SK-N-SH treated with all-trans-retinoic acid at 6 μM for 48 hours (cell line): Measurements from ENCODE around the gene PSMA6.
"Not testable (repeated sequence)": the region's sequence is repeated elsewhere in the genome, so short reads cannot be mapped to it uniquely, and the experiment has no call there.

ENCODE experiments used
- ATAC-seq: fragments of 200-7000 bp; cut with Tn5 transposase; 3 replicates; pipeline ENCODE4 v1.9.1; 2020; ENCODE audit warnings: mild to moderate bottlenecking, moderate library complexity
- ARNTL ChIP-seq: fragments of 450-650 bp; formaldehyde crosslinking; IDR thresholded peaks from 2 replicates; pipeline ENCODE4 v1.5.0; 2020; ENCODE audit warnings: low read depth, mild to moderate bottlenecking, moderate library complexity, borderline replicate concordance
- BACH2 ChIP-seq: fragments of 250-450 bp; sonication (Bioruptor Pico); IDR thresholded peaks from 2 replicates; pipeline ENCODE4 v1.9.0; 2021; ENCODE audit warnings: mild to moderate bottlenecking, borderline replicate concordance
- CSDC2 ChIP-seq: fragments of 250-450 bp; sonication (Bioruptor Pico); IDR thresholded peaks from 2 replicates; pipeline ENCODE4 v1.5.0; 2020; ENCODE audit warnings: mild to moderate bottlenecking, moderate library complexity
- ESRRG ChIP-seq: fragments of 250-450 bp; sonication (Bioruptor Pico); IDR thresholded peaks from 2 replicates; pipeline ENCODE4 v1.6.1; 2021; ENCODE audit warnings: mild to moderate bottlenecking
- ISL1 ChIP-seq: fragments of 250-450 bp; sonication (Bioruptor Pico); IDR thresholded peaks from 2 replicates; pipeline ENCODE4 v2.1.2; 2022; ENCODE audit warnings: mild to moderate bottlenecking, moderate library complexity
- OSR1 ChIP-seq: fragments of 250-450 bp; sonication (Bioruptor Pico); IDR thresholded peaks from 2 replicates; pipeline ENCODE4 v1.8.0; 2022; ENCODE audit warnings: moderate library complexity, mild to moderate bottlenecking, inconsistent platforms
- POU6F1 ChIP-seq: fragments of 250-450 bp; sonication (Bioruptor Pico); IDR thresholded peaks from 2 replicates; pipeline ENCODE4 v1.8.0; 2021; ENCODE audit warnings: low read depth, mild to moderate bottlenecking, moderate library complexity, borderline replicate concordance
- PPARA ChIP-seq: fragments of 250-450 bp; sonication (Bioruptor Pico); IDR thresholded peaks from 2 replicates; pipeline ENCODE4 v1.5.0; 2020; ENCODE audit warnings: mild to moderate bottlenecking, borderline replicate concordance
- SNAI2 ChIP-seq: fragments of 250-450 bp; sonication (Bioruptor Pico); IDR thresholded peaks from 2 replicates; pipeline ENCODE4 v1.5.0; 2020; ENCODE audit warnings: mild to moderate bottlenecking, moderate library complexity
- TCF4 ChIP-seq: fragments of 250-450 bp; sonication (Bioruptor Pico); IDR thresholded peaks from 2 replicates; pipeline ENCODE4 v1.8.0; 2021; ENCODE audit warnings: mild to moderate bottlenecking, moderate library complexity, borderline replicate concordance
- TOX ChIP-seq: fragments of 250-450 bp; sonication (Bioruptor Pico); IDR thresholded peaks from 2 replicates; pipeline ENCODE4 v1.8.0; 2021; ENCODE audit warnings: mild to moderate bottlenecking, moderate library complexity, borderline replicate concordance
- ZFP3 ChIP-seq: fragments of 250-450 bp; sonication (Bioruptor Pico); IDR thresholded peaks from 2 replicates; pipeline ENCODE4 v1.5.0; 2020; ENCODE audit warnings: mild to moderate bottlenecking, moderate library complexity
- ZNF565 ChIP-seq: fragments of 450-650 bp; formaldehyde crosslinking; conservative IDR thresholded peaks from 2 replicates; pipeline ENCODE4 v1.5.0; 2020; ENCODE audit warnings: low read depth, mild to moderate bottlenecking, moderate library complexity
- ZNF70 ChIP-seq: fragments of 450-650 bp; formaldehyde crosslinking; IDR thresholded peaks from 2 replicates; pipeline ENCODE4 v1.5.0; 2020; ENCODE audit warnings: mild to moderate bottlenecking, moderate library complexity
- ZNF8 ChIP-seq: fragments of 450-650 bp; formaldehyde crosslinking; IDR thresholded peaks from 2 replicates; pipeline ENCODE4 v1.5.0; 2020; ENCODE audit warnings: mild to moderate bottlenecking, moderate library complexity
- TF ChIP-seq, protein P1 (sequence below): fragments of 250-450 bp; sonication (Bioruptor Pico); IDR thresholded peaks from 2 replicates; pipeline ENCODE4 v1.5.1; 2021; ENCODE audit warnings: mild to moderate bottlenecking, moderate library complexity
- TF ChIP-seq, protein P2 (sequence below): fragments of 250-450 bp; sonication (Bioruptor Pico); IDR thresholded peaks from 2 replicates; pipeline ENCODE4 v1.8.0; 2020; ENCODE audit warnings: mild to moderate bottlenecking, moderate library complexity, borderline replicate concordance
- TF ChIP-seq, protein P3 (sequence below): fragments of 250-450 bp; sonication (Bioruptor Pico); IDR thresholded peaks from 2 replicates; pipeline ENCODE4 v1.5.0; 2020; ENCODE audit warnings: mild to moderate bottlenecking, moderate library complexity

Gene PSMA6

DNA sequence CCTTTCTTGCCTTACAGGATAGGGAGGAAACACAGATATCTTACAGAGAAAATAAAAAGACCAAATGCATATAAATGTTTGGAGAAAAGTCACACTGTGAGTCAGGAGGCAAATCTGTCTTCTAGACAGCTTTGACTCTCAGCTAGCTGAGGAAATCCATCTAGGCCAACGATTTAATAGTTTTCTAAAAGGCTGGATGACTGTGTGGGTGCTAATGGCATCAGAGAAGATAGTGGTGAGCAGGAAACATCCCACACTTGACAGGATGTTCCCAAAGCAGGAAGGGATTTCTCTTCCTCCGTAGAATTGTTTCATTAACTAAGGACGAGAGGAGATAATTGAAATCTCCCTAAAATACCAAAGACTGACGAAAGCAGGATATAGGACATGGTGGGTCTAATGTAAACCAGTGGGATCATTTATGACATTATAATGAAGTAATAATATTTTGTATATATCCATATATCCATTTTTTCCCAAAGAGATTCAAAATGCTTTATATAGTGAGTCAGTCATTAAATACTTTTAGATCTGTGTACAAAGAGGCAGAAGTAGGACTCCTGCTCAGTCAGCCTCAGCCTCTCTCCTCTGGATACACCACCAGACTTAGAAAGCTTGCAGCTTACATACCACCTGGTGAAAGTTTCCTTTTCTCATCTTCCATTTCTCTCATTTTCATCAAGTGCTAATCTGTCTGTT, 44.3 kb upstream of the PSMA6 start (continued):
- TF ChIP-seq, protein P1, sequence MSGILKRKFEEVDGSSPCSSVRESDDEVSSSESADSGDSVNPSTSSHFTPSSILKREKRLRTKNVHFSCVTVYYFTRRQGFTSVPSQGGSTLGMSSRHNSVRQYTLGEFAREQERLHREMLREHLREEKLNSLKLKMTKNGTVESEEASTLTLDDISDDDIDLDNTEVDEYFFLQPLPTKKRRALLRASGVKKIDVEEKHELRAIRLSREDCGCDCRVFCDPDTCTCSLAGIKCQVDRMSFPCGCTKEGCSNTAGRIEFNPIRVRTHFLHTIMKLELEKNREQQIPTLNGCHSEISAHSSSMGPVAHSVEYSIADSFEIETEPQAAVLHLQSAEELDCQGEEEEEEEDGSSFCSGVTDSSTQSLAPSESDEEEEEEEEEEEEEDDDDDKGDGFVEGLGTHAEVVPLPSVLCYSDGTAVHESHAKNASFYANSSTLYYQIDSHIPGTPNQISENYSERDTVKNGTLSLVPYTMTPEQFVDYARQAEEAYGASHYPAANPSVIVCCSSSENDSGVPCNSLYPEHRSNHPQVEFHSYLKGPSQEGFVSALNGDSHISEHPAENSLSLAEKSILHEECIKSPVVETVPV (CRISPR knock-in tag) = no peak
- TF ChIP-seq ZNF8 (CRISPR knock-in tag) = no peak

- TF ChIP-seq ISL1 (CRISPR knock-in tag) (no peak), ZNF565 (CRISPR knock-in tag) (no peak), BACH2 (CRISPR knock-in tag) (no peak), SNAI2 (no peak)
- TF ChIP-seq, protein P1 (CRISPR knock-in tag) = no peak
- ATAC-seq = no peak
Measured at GRCh38 chr14:35248476-35248788, 43.8 kb upstream of the PSMA6 start.

- ATAC-seq = no peak
- TF ChIP-seq TCF4 (CRISPR knock-in tag) = no peak
- no peak for TF ChIP-seq TOX (CRISPR knock-in tag)
- TF ChIP-seq CSDC2 = no peak
- TF ChIP-seq POU6F1 (CRISPR knock-in tag) = no peak
- TF ChIP-seq ZFP3 (CRISPR knock-in tag) = no peak
- no peak for TF ChIP-seq OSR1 (CRISPR knock-in tag)
- TF ChIP-seq ZNF565 (CRISPR knock-in tag) = no peak
Measured at GRCh38 chr14:35250319-35250718, 41.9 kb upstream of the PSMA6 start.

- TF ChIP-seq TOX (CRISPR knock-in tag) (no peak), ARNTL (CRISPR knock-in tag) (no peak), ZNF8 (CRISPR knock-in tag) (no peak), ESRRG (CRISPR knock-in tag) (no peak)
- TF ChIP-seq, protein P2, sequence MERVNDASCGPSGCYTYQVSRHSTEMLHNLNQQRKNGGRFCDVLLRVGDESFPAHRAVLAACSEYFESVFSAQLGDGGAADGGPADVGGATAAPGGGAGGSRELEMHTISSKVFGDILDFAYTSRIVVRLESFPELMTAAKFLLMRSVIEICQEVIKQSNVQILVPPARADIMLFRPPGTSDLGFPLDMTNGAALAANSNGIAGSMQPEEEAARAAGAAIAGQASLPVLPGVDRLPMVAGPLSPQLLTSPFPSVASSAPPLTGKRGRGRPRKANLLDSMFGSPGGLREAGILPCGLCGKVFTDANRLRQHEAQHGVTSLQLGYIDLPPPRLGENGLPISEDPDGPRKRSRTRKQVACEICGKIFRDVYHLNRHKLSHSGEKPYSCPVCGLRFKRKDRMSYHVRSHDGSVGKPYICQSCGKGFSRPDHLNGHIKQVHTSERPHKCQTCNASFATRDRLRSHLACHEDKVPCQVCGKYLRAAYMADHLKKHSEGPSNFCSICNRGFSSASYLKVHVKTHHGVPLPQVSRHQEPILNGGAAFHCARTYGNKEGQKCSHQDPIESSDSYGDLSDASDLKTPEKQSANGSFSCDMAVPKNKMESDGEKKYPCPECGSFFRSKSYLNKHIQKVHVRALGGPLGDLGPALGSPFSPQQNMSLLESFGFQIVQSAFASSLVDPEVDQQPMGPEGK (CRISPR knock-in tag) = no peak
- no peak for ATAC-seq
Measured at GRCh38 chr14:35252451-35252868, 39.7 kb upstream of the PSMA6 start.

DNA sequence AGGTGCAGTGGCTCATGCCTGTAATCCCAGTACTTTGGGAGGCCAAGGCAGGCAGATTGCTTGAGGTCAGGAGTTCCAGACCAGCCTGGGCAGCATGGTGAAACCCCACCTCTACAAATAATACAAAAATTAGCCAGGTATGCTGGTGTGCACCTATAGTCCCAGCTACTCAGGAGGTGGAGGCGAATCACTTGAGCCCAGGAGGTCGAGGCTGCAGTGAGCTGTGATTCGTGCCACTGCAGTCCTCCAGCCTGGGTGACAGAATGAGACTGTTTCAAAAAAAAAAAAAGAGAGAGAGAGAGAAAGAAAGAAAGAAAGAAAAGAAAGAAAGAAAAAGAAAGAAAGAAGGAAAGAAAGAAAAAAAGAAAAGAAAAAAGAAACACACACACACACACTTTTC, 39.1 kb upstream of the PSMA6 start:
- ATAC-seq = not testable (repeated sequence)

- not testable (repeated sequence) for ATAC-seq
Measured at GRCh38 chr14:35254034-35254622, 38.1 kb upstream of the PSMA6 start.

- no peak for ATAC-seq
- TF ChIP-seq PPARA (CRISPR knock-in tag) (no peak), ZFP3 (CRISPR knock-in tag) (no peak), ZNF8 (CRISPR knock-in tag) (no peak), ESRRG (CRISPR knock-in tag) (no peak), ISL1 (CRISPR knock-in tag) (no peak), ZNF70 (no peak), SNAI2 (no peak), TOX (CRISPR knock-in tag) (no peak), ARNTL (CRISPR knock-in tag) (no peak), OSR1 (CRISPR knock-in tag) (no peak), BACH2 (CRISPR knock-in tag) (no peak)
- TF ChIP-seq, protein P3, sequence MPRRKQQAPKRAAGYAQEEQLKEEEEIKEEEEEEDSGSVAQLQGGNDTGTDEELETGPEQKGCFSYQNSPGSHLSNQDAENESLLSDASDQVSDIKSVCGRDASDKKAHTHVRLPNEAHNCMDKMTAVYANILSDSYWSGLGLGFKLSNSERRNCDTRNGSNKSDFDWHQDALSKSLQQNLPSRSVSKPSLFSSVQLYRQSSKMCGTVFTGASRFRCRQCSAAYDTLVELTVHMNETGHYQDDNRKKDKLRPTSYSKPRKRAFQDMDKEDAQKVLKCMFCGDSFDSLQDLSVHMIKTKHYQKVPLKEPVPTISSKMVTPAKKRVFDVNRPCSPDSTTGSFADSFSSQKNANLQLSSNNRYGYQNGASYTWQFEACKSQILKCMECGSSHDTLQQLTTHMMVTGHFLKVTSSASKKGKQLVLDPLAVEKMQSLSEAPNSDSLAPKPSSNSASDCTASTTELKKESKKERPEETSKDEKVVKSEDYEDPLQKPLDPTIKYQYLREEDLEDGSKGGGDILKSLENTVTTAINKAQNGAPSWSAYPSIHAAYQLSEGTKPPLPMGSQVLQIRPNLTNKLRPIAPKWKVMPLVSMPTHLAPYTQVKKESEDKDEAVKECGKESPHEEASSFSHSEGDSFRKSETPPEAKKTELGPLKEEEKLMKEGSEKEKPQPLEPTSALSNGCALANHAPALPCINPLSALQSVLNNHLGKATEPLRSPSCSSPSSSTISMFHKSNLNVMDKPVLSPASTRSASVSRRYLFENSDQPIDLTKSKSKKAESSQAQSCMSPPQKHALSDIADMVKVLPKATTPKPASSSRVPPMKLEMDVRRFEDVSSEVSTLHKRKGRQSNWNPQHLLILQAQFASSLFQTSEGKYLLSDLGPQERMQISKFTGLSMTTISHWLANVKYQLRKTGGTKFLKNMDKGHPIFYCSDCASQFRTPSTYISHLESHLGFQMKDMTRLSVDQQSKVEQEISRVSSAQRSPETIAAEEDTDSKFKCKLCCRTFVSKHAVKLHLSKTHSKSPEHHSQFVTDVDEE = no peak
Measured at GRCh38 chr14:35254736-35255135, 37.4 kb upstream of the PSMA6 start.
